ENCODE measurements around the gene DDX52.

DDX52 gene

GRCh38 chr17:37574427-37574826 lies 68.8 kb downstream of the DDX52 start:
- DNase-seq = no peak

- no peak for DNase-seq
These were observed 71.6 kb downstream of the DDX52 start for GRCh38 chr17:37571674-37572073.

GRCh38 chr17:37570527-37571093 lies 72.6 kb downstream of the DDX52 start:
- DNase-seq = peak; percentile 60

GRCh38 chr17:37568350-37569053 lies 74.7 kb downstream of the DDX52 start:
- DNase-seq = no peak

- DNase-seq = no peak
These were observed 75.7 kb downstream of the DDX52 start for GRCh38 chr17:37567538-37567937.

GRCh38 chr17:37567137-37567536 lies 76.1 kb downstream of the DDX52 start:
- peak; percentile 15 for DNase-seq

- DNase-seq = no peak
These were observed 79.0 kb downstream of the DDX52 start for GRCh38 chr17:37564252-37564651.

GRCh38 chr17:37562016-37562745 lies 81.1 kb downstream of the DDX52 start:
- DNase-seq = no peak

Measured in fibroblast of skin of back (primary cell).